HepG2 (cell line): Measurements from ENCODE around the gene GGTA1. TPM values are rescaled to one million over a fixed set of nuclear protein-coding genes. Genes with fewer than 3 reads are reported as not detected.

Experiments used
- AHR ChIP-seq: IDR thresholded peaks from 2 replicates; pipeline ENCODE4 v1.6.1; 2018; ENCODE audit warnings: missing genetic modification reagents, missing compliant biosample characterization
- CENPBD1 ChIP-seq: sonication (generic); formaldehyde crosslinking; IDR thresholded peaks from 2 replicates; pipeline ENCODE4 v1.8.0; 2022; ENCODE audit warnings: missing genetic modification reagents, low read depth, mild to moderate bottlenecking, borderline replicate concordance
- IKZF1 ChIP-seq: fragments of 450-650 bp; IDR thresholded peaks from 2 replicates; pipeline ENCODE4 v1.7.1; 2016
- MAFK ChIP-seq, 2 experiments: IDR thresholded peaks in 1 of 2; conservative IDR thresholded peaks in 1 of 2; 2 replicates each; pipeline ENCODE4 v1.6.1; 2011; ENCODE audit warnings: improper control_type of control experiment in 2 of 2, low read length in 2 of 2
- MEIS1 ChIP-seq: sonication (generic); formaldehyde crosslinking; IDR thresholded peaks from 2 replicates; pipeline ENCODE4 v1.9.0; 2021; ENCODE audit warnings: mild to moderate bottlenecking, missing genetic modification reagents, moderate library complexity, borderline replicate concordance
- MYPOP ChIP-seq: sonication (generic); formaldehyde crosslinking; IDR thresholded peaks from 2 replicates; pipeline ENCODE4 v1.8.1; 2023; ENCODE audit warnings: mild to moderate bottlenecking, moderate library complexity, missing genetic modification reagents
- POGZ ChIP-seq: sonication (generic); formaldehyde crosslinking; IDR thresholded peaks from 2 replicates; pipeline ENCODE4 v1.4.0; 2020; ENCODE audit warnings: mild to moderate bottlenecking, missing genetic modification reagents
- RAD21 ChIP-seq: fragments of 450-650 bp; formaldehyde crosslinking; IDR thresholded peaks from 2 replicates; pipeline ENCODE4 v1.5.0; 2020; ENCODE audit warnings: mild to moderate bottlenecking
- SOX13 ChIP-seq, 3 experiments: fragments of 450-650 bp in 1 of 3; sonication (generic) in 1 of 3; formaldehyde crosslinking in 1 of 3; IDR thresholded peaks in 2 of 3; conservative IDR thresholded peaks in 1 of 3; 2 replicates each; pipeline versions ENCODE4 v1.5.0 to v1.6.1; 2016 to 2020; ENCODE audit warnings: antibody characterized with exemption in 1 of 3, mild to moderate bottlenecking in 1 of 3, missing compliant biosample characterization in 1 of 3, missing genetic modification reagents in 1 of 3, moderate library complexity in 1 of 3
- TCF12 ChIP-seq, 2 experiments: fragments of 450-650 bp in 1 of 2; sonication (generic) in 1 of 2; formaldehyde crosslinking in 1 of 2; IDR thresholded peaks; 2 replicates each; pipeline versions ENCODE4 v1.6.1 to v1.8.0; 2017 to 2022; ENCODE audit warnings: antibody characterized with exemption in 1 of 2, mild to moderate bottlenecking in 1 of 2, missing genetic modification reagents in 1 of 2, moderate library complexity in 1 of 2
- ZNF17 ChIP-seq: sonication (generic); formaldehyde crosslinking; IDR thresholded peaks from 2 replicates; pipeline ENCODE4 v1.5.0; 2020; ENCODE audit warnings: mild to moderate bottlenecking, missing genetic modification reagents
- ZNF281 ChIP-seq: sonication (generic); formaldehyde crosslinking; IDR thresholded peaks from 2 replicates; pipeline ENCODE4 v1.4.0; 2020; ENCODE audit warnings: missing genetic modification reagents, borderline replicate concordance
- ZNF30 ChIP-seq: sonication (generic); formaldehyde crosslinking; IDR thresholded peaks from 2 replicates; pipeline ENCODE4 v1.5.0; 2020; ENCODE audit warnings: mild to moderate bottlenecking, missing genetic modification reagents
- ZNF33B ChIP-seq: sonication (generic); formaldehyde crosslinking; IDR thresholded peaks from 2 replicates; pipeline ENCODE4 v1.5.1; 2020; ENCODE audit warnings: mild to moderate bottlenecking, missing genetic modification reagents
- ZNF441 ChIP-seq: sonication (generic); formaldehyde crosslinking; IDR thresholded peaks from 2 replicates; pipeline ENCODE4 v1.7.0; 2021; ENCODE audit warnings: missing genetic modification reagents, borderline replicate concordance
- ZNF713 ChIP-seq: sonication (generic); formaldehyde crosslinking; IDR thresholded peaks from 2 replicates; pipeline ENCODE4 v1.4.0; 2020; ENCODE audit warnings: mild to moderate bottlenecking, missing genetic modification reagents
- ZNF75D ChIP-seq: sonication (generic); formaldehyde crosslinking; IDR thresholded peaks from 2 replicates; pipeline ENCODE4 v1.8.1; 2023; ENCODE audit warnings: missing genetic modification reagents, mild to moderate bottlenecking, borderline replicate concordance
- ZNF782 ChIP-seq: sonication (generic); formaldehyde crosslinking; IDR thresholded peaks from 2 replicates; pipeline ENCODE4 v1.4.0; 2020; ENCODE audit warnings: missing genetic modification reagents, mild to moderate bottlenecking, borderline replicate concordance
- polyA plus RNA-seq, 8 experiments: library from polyadenylated mRNA; depleted of rRNA in 3 of 8; stranded (reverse) in 7 of 8; unstranded in 1 of 8; fragments of >200 nt; fragmentation: Illumina TruSeq in 4 of 8; extraction: Trizol in 4 of 8; gene quantifications; 2 replicates each; pipeline versions ENCODE4 v1.2.1 to v1.2.3, GENCODE V29; 2011 to 2016; ENCODE audit warnings: low read depth in 4 of 8, missing spikeins in 1 of 8, mixed read lengths in 1 of 8; ENCODE audit not compliant: insufficient read depth in 1 of 8
- total RNA-seq, 5 experiments: library from RNA; depleted of rRNA; stranded (reverse); fragments of >200 nt; fragmentation: Illumina TruSeq; extraction: Trizol; gene quantifications; 2 replicates each; pipeline ENCODE4 v1.2.3, GENCODE V29; 2016; ENCODE audit warnings: low read depth in 1 of 5
- TF ChIP-seq, protein P1 (sequence below): sonication (generic); formaldehyde crosslinking; IDR thresholded peaks from 2 replicates; pipeline ENCODE4 v1.8.0; 2022; ENCODE audit warnings: mild to moderate bottlenecking, missing genetic modification reagents
- TF ChIP-seq, protein P2 (sequence below), 2 experiments: fragments of 450-650 bp in 1 of 2; sonication (generic) in 1 of 2; formaldehyde crosslinking; IDR thresholded peaks; 2 replicates each; pipeline versions ENCODE4 v1.5.0 to v1.8.0; 2020 to 2022; ENCODE audit warnings: mild to moderate bottlenecking in 1 of 2, missing genetic modification reagents in 1 of 2
- TF ChIP-seq, protein P3 (sequence below): IDR thresholded peaks from 2 replicates; pipeline ENCODE4 v1.6.1; 2016; ENCODE audit warnings: missing biosample characterization, missing genetic modification reagents, low read depth

Gene GGTA1
- total and polyA plus RNA-seq, 2 of the 13 experiments (the other 11 are each of a cell fraction or from before 2014, with no cell fraction given): not detected

DNA sequence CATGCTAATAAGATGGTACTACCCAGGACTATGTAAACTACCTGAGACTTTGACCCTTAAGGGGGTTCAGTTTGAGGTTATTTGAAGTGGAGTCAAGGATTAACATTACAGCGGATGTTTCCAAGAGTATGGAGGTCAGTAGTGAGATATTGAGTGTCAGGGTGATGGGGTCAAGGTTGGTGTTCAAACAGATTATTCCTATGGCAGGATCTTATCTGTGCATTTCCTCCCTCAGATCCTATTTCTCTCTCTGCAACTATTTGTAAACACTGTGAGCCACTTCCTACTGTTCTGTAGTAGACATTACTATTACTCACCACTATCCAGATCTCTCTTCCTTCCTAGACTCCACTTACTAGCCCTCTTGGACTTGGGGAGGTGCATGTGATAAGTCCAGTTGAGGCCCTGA lies 75.6 kb downstream of the GGTA1 start (continued):
- TF ChIP-seq CENPBD1 (CRISPR knock-in tag) (no peak), TCF12 (IDR thresholded peaks at IDR 0.05) (no peak), TCF12 (CRISPR knock-in tag; IDR thresholded peaks at IDR 0.05) (peak; percentile 95; the same call in 1 of the 2 replicates), ZNF441 (CRISPR knock-in tag) (peak; percentile 64; the same call in 1 of the 2 replicates), POGZ (peak; percentile 82), SOX13 (IDR thresholded peaks at IDR 0.05) (0 out of 2 replicates have a peak, but pooled peaks have one; percentile 47), SOX13 (CRISPR knock-in tag; conservative IDR thresholded peaks at IDR 0.05 in 1 of 2, IDR thresholded peaks at IDR 0.05 in 1 of 2) (peak in 1 of 2 experiments; percentile 80; a peak in 2 of 4 replicates), AHR (no peak), MAFK (conservative IDR thresholded peaks at IDR 0.05 in 1 of 2, IDR thresholded peaks at IDR 0.05 in 1 of 2; ENCODE audit: low read length in 2 of 2) (no peak), ZNF782 (CRISPR knock-in tag) (no peak), ZNF33B (CRISPR knock-in tag) (no peak), MYPOP (CRISPR knock-in tag) (no peak), ZNF17 (no peak), ZNF281 (CRISPR knock-in tag) (peak; percentile 34; the same call in 1 of the 2 replicates), IKZF1 (no peak), MEIS1 (CRISPR knock-in tag) (peak; percentile 74; the same call in 1 of the 2 replicates), ZNF75D (CRISPR knock-in tag) (no peak), ZNF713 (no peak), RAD21 (CRISPR knock-in tag) (no peak), ZNF30 (CRISPR knock-in tag) (no peak)
- TF ChIP-seq, protein P1, sequence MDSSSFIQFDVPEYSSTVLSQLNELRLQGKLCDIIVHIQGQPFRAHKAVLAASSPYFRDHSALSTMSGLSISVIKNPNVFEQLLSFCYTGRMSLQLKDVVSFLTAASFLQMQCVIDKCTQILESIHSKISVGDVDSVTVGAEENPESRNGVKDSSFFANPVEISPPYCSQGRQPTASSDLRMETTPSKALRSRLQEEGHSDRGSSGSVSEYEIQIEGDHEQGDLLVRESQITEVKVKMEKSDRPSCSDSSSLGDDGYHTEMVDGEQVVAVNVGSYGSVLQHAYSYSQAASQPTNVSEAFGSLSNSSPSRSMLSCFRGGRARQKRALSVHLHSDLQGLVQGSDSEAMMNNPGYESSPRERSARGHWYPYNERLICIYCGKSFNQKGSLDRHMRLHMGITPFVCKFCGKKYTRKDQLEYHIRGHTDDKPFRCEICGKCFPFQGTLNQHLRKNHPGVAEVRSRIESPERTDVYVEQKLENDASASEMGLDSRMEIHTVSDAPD (CRISPR knock-in tag): no peak
- TF ChIP-seq, protein P2, sequence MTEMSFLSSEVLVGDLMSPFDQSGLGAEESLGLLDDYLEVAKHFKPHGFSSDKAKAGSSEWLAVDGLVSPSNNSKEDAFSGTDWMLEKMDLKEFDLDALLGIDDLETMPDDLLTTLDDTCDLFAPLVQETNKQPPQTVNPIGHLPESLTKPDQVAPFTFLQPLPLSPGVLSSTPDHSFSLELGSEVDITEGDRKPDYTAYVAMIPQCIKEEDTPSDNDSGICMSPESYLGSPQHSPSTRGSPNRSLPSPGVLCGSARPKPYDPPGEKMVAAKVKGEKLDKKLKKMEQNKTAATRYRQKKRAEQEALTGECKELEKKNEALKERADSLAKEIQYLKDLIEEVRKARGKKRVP (CRISPR knock-in tag; IDR thresholded peaks at IDR 0.05): peak in 1 of 2 experiments; percentile 45; a peak in 1 of 4 replicates
- TF ChIP-seq, protein P3, sequence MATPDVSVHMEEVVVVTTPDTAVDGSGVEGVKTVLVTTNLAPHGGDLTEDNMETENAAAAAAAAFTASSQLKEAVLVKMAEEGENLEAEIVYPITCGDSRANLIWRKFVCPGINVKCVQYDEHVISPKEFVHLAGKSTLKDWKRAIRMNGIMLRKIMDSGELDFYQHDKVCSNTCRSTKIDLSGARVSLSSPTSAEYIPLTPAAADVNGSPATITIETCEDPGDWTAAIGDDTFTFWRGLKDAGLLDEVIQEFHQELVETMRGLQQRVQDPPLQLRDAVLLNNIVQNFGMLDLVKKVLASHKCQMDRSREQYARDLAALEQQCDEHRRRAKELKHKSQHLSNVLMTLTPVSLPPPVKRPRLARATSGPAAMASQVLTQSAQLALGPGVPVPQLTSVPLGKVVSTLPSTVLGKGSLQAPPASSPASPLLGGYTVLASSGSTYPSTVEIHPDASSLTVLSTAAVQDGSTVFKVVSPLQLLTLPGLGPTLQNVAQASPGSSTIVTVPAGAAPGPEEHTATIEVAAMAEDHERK (CRISPR knock-in tag): no peak
